Nucleus accumbens (tissue), 56 donors: ENCODE measurements around the gene SEMA4B.
A peak's percentile ranks its signal among the peaks of the same experiment; 100 is the strongest.
"Not testable (repeated sequence)": the region's sequence is repeated elsewhere in the genome, so short reads cannot be mapped to it uniquely, and the experiment has no call there.

ENCODE experiments used
- DNase-seq, 56 donors: peaks; one replicate each; lab custom pipeline; 2025; lab: John Stamatoyannopoulos, UW

Gene SEMA4B

DNA sequence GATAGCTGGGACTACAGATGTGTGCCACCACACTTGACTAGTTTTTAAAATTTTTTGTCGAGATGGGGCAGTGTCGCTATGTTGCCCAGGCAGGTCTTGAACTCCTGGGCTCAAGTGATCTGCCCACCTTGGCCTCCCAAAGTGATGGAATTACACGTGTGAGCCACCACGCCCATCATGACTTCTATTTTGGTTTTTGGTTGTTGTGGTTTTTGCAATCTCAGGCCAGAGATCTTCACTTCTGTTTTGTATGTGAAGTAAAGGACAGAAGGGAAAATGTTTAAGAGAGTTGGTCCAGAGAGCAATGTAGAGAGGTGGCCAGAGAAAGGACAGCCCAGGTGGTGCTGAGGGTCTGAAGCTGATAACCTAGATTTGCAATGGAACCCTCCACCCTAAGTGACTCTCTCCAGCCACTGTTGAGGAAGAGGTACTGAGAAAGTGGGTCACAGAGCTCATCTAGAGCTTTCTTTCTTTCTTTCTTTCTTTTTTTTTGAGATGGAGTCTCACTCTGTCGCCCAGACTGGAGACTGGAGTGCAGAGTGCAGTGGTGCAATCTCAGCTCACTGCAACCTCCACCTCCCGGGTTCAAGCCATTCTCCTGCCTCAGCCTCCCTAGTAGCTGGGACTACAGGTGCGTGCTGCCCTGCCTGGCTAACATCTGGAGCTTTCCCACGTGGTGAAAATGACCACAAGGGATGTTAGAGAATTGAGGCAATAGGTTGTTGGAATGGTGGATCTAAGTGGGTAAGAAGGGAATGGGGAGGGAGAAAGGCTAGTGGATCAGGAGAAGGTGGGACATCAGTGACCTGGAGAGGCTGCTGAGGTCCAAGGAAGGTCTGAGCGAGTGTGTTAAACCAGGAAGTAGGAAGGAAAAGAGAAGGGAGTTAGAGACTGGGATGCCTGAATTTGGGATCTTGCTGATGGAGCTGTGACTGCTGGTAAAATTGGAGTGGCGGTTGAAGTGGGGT is 22.4 kb upstream of the SEMA4B start:
- DNase-seq = no peak

DNA sequence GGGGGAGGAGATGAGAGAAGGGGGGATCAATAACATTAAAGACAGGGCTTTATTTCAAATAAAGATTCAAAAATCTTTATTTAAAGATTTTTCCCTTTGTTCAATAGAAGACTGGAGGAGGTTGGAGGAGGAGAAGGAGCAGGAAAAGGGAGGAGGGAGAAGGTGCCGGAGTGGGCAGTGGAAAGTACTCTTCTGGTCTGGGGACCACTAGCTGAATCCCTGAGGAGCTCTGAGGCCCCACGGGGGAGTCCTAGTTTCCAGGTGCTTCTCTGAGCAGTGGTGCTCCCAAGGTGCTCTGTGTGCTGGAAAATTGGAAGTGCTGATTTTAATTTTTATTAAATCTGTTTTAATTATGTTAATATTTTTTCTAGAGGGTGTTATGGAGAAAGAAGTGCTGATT is 19.4 kb upstream of the SEMA4B start:
- DNase-seq = no peak

DNA sequence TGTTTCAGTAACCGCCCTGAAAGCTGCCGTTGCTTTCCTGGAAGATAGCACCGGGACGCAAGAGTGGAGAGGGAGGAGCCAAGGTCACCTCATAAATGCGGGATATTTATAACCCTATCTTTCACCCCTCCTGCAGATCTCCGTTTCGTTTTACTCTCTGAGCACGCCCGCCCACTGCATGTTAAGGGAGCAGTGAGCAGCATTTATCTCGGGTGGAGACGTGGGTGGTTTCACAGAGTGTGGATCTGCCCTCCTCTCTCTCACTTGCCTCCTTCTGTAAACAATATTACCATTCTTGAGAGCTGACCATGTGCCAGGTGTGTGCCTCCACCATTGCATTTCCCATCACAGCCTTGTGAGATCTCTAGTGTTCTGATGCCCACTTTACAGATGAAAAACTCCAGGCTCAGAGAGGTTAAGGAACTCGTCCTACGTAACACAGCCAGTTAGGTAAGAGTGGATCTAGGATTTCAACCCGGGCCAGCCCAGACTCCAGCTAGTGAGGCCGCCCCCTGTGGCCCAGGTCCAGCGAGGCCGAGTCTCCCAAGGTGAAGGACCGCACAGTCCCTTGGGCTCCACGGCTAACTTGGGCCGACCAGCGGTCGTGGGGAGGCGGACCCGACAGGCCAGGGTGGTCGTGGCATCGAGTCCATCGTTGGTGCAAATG is 16.9 kb upstream of the SEMA4B start:
- peak in 41 of 56 donors; percentile 13 to 76 (median 52) for DNase-seq

GRCh38 chr15:90184786-90185704 is 16.1 kb upstream of the SEMA4B start:
- DNase-seq = peak in 55 of 56 donors; percentile 21 to 89 (median 65)

- DNase-seq = peak in 3 of 56 donors; percentile 15 to 29 (median 15)
These were observed 13.8 kb upstream of the SEMA4B start for GRCh38 chr15:90187257-90187868.

DNA sequence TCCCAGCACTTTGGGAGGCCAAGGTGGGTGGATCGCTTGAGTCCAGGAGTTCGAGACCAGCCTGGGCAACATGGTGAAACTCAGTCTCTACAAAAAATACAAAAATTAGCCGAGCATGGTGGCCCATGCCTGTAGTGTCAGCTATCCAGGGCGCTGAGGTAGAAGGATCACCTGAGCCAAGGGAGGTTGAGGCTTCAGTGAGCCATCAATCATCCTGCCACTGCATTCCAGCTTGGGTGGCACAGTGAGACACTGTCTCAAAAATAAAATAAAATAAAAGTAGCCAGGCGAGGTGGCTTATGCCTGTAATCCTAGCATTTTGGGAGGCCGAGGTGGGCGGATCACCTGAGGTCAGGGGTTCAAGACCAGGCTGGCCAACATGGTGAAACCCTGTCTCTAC is 13.1 kb upstream of the SEMA4B start:
- not testable (repeated sequence) for DNase-seq

DNA sequence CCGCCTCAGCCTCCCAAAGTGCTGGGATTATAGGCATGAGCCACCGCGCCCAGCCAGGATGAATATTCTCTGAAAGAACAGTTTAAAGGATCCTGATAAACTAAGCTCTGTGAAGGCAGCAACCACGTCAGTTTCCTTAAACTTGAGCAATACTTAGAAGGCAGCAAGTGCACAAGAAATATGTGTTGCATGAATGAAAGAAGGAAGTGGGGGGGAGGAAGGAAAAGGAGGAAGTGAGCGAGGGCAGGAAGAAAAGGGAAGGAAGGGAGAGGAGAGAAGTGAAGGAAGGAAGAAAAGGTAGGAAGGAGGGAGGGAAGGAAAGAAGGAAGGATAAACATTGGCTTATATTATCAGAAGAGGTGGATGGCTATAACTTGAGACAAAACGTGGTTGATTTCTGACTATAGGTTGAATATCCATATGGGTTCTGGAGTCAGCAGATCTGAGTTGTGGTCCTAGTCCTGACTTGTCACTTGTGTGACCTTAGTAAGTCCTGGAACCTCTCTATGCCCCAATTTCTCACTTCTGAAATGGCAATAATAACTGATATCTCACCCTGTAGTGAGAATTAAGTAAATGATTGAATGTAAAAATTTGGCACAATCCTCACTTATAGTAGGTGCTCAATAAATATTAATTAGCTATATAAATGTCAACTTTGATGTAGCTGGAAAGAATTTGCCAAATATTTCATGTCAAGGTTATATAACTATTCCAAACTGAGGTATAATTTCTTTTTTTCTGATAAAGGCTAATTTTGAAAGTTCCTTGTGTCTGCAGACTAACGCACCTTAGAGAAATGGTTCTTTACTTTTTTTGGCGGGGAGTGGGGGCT is 12.0 kb upstream of the SEMA4B start:
- DNase-seq = no peak

DNA sequence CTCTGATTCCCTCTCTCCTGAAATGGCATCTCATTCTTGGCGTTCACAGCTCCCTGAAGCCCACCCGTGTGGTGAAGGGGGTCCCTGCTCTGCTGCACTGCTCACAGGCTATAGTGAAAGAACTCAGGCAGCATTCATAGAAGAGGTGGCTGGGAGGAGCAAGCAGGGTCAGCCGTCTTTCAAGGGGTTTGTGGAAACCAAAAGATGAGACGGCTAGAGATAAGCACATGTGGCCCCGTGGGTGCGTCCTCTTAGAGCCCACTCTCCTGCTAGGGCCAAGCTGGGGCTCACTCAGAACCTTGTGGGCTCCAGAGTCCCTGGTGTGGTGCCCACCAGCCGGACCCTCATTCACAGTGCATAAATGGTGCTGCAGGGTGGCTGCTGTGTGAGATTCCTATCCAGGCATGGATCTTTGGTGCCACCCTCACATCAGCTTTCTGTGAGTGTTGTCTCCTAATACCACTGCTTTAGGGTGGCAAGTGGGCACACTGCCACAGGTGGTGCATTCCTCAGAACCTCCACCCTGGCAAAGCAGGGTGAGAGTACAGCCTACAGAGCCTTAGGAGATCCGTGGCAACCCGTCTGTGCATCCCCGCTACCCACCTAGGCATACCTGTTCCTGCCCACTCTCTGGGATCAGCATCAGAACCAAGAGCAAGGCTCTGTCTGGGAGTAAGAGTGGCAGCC is 11.2 kb upstream of the SEMA4B start:
- DNase-seq = no peak

DNA sequence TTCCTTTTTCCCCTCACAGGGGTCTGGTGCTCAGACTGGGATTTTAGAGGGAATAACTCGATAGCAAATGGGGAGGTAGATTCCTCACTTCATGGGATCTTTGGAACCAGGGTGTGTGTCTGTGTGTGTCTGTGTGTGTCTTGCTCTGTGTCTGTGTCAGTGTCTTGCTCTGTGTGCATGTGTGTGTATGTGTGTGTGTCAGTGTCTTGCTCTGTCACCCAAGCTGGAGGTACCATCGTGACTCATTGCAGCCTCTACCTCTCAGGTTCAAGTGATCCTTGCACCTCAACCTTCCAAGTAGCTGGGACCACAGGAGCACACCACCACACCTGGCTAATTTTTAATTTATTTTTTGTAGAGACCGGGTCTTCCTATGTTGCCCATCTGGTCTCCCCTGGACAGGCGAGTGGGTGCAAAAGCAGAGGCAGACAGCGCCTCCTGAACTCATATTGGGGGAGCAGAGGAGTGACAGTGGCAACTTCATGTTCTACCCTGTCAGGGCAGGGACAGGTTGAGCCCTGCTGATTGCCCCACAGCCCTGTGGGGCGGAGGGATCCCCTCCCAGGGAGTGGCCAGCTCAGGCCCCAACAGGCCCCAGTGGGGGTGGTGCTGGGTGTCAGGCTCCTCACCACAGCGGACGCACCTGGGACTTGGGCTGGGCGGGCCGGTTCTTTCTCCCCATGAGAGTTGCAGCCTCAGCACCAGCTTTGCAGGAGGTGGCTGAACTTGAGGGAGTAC is 10.4 kb upstream of the SEMA4B start:
- DNase-seq = no peak

DNA sequence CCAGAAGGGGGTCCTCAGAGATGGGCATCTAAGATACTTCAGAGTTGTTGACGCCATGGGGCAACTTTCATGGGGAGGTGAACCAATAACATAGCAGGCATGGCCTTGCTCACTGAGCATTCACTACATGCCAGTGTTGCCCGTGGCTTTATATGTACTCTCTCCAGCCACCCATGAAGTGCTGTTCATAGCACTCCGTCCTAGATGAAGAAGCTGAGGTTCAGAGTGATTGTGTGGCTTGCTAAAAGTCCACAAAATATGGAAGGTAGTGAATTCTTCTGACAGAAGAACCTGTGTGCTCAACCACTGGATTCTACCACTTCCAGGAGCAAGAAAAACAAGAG is 9.8 kb upstream of the SEMA4B start:
- no peak for DNase-seq

GRCh38 chr15:90191794-90192509 is 9.2 kb upstream of the SEMA4B start:
- DNase-seq = peak; percentile 26 to 96 (median 80)

- peak in 28 of 56 donors; percentile 7 to 69 (median 27) for DNase-seq
These were observed 8.0 kb upstream of the SEMA4B start for GRCh38 chr15:90192961-90193786.

DNA sequence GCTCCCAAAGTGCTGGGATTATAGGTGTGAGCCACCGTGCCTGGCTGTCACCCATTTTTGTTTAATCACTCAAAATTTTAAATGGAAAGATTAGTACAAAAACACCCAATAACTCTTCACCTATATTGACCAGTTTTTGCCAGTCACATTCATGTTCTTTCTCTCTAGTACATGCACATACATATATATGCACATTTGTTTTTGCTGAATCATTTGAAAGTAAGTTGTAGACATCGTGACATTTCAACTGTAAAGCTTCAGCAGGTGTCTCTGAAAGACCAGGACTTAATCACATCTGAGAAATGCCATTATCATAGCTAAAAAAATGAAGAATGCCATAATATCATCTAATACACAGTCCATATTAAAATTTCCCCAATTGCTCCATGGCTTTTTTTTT is 6.5 kb upstream of the SEMA4B start:
- no peak for DNase-seq

DNA sequence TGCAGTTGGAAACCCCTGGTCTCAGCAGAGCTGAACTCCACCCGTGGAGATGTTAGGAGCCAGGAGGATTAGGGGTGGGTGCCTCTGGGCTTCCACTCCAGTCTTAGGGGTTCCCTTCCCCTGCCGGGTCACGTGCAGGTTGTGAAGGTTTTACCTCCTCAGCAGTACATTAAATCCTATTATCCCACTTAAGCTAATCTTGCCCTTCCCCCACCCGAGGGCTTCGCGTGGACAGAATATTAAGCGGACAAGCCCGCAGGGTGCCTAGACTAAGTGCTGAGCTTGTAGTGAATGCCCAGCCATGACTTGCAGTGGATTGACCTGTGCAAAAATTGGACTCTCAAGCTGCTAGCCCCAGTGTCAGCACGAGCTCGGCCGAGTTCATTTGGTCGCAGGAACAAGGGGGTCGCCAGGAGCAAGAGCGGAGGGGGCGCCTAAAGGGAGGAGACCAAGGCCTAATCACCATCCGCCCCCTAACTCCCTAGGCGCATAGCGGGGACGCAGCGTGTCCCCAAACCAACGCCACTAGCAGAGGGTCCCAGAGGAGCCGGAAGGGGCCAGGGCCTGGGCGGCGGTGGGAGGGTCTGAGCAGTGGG is 498 bp upstream of the SEMA4B start:
- DNase-seq = peak in 11 of 56 donors; percentile 13 to 72 (median 37)

DNA sequence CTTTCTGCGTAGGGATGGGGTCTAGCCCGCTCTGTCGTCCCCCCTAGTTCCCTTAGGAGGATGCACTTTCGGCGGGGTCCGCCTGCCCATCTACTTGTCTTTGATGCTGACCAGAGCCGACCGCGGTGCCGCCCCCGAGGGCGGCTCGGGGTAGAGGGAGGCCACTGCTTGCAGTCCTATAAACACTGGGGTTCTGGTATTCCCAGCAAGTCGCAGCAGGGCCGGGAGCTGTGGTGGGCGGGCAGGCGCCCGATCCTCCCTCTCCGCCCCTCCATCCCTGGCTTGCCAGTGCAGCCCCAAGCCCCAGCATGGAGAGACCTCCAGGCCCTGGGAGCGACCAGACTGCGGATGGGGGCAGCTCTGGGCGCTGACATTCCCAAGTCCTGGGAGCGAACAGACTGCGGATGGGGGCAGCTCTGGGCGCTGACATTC is 830 bp downstream of the SEMA4B start:
- DNase-seq = peak in 5 of 56 donors; percentile 10 to 35 (median 21)

DNA sequence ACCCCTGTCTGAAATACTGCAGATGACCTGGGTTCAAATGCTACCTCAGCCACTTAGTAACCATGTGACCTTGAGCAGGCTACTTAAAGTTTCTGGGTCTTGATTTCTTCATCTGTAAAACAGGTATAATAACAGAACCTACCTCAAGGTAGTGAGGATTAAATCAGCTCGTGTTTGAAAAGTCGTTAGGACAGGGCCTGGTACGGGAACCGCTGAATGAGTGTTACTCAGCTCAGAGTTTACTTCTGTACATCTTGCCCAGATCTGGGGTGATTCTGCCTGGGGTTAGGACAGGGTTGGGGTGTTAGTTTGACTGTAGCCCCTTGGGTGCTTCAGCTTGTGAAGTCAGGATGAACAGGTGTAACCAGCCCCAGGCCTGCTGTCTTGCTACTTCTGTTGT is 1.8 kb downstream of the SEMA4B start:
- no peak for DNase-seq
